Ishikawa (cell line): ENCODE data around the gene PRCP.

Experiments used
- EP300 ChIP-seq: IDR thresholded peaks from 2 replicates; pipeline ENCODE4 v1.6.1; 2012; ENCODE audit warnings: borderline replicate concordance
- USF1 ChIP-seq: IDR thresholded peaks from 2 replicates; pipeline ENCODE4 v1.6.1; 2012
- TF ChIP-seq, protein P1 (sequence below): IDR thresholded peaks from 2 replicates; pipeline ENCODE4 v1.6.1; 2012

GRCh38 chr11:82945682-82946081 is 45.5 kb upstream of the PRCP start:
- TF ChIP-seq EP300 (no peak), USF1 (no peak)
- TF ChIP-seq, protein P1, sequence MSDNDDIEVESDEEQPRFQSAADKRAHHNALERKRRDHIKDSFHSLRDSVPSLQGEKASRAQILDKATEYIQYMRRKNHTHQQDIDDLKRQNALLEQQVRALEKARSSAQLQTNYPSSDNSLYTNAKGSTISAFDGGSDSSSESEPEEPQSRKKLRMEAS, result no peak
